PC-3 (cell line): Measurements from ENCODE around the gene NHS. TPM values are rescaled to one million over a fixed set of nuclear protein-coding genes. Genes with fewer than 3 reads are reported as not detected.

Experiments used
- ATAC-seq: fragments of 200-7000 bp; cut with Tn5 transposase; 2 replicates; pipeline ENCODE4 v1.9.1; 2020; ENCODE audit warnings: mild to moderate bottlenecking, moderate library complexity
- BruUV-seq: library from RNA; stranded (reverse); fragments of 400-500 nt; replicated peaks from 2 replicates; lab custom pipeline; 2021; lab: Mats Ljungman, UMichigan
- CTCF ChIA-PET: fragments of 300-600 bp; sonication (Branson Sonifier 250); formaldehyde crosslinking; loops from one replicate; lab custom pipeline; 2022; ENCODE audit warnings: antibody characterized with exemption; lab: Charles Lee
- POLR2A ChIA-PET: fragments of 300-600 bp; sonication (Branson Sonifier 250); formaldehyde crosslinking; loops from one replicate; lab custom pipeline; 2022; ENCODE audit warnings: antibody characterized with exemption; ENCODE audit not compliant: unreplicated experiment; lab: Charles Lee
- DNase-seq: peaks from one replicate; pipeline ENCODE4 v3.0.0-alpha.2; 2015
- H2AFZ ChIP-seq: fragments of 300-600 bp; sonication (generic); 2 replicates; pipeline ENCODE4 v1.6.0; 2016; ENCODE audit warnings: antibody characterized with exemption, low read length
- H3F3A ChIP-seq: fragments of 300-600 bp; sonication (generic); one replicate; pipeline ENCODE4 v1.6.0; 2017; ENCODE audit warnings: antibody characterized with exemption, low read length, control low read depth, mild to moderate bottlenecking; ENCODE audit not compliant: unreplicated experiment
- H3K27ac ChIP-seq: fragments of 300-600 bp; sonication (generic); 2 replicates; pipeline ENCODE4 v1.5.1; 2016; ENCODE audit warnings: mild to moderate bottlenecking, low read length
- H3K27me3 ChIP-seq: fragments of 300-600 bp; sonication (generic); 2 replicates; pipeline ENCODE4 v1.6.1; 2016; ENCODE audit warnings: low read length, mixed read lengths
- H3K36me3 ChIP-seq: fragments of 300-600 bp; sonication (generic); 2 replicates; pipeline ENCODE4 v1.6.1; 2016; ENCODE audit warnings: low read depth, mixed run types, low read length, mixed read lengths
- H3K4me1 ChIP-seq: fragments of 300-600 bp; sonication (generic); 2 replicates; pipeline ENCODE4 v1.5.1; 2016; ENCODE audit warnings: low read length; ENCODE audit not compliant: insufficient read depth
- H3K4me2 ChIP-seq: fragments of 300-600 bp; sonication (generic); 2 replicates; pipeline ENCODE4 v1.6.0; 2016; ENCODE audit warnings: low read length
- H3K4me3 ChIP-seq: fragments of 300-600 bp; sonication (generic); 2 replicates; pipeline ENCODE4 v1.5.1; 2016; ENCODE audit warnings: mild to moderate bottlenecking, low read length, mixed read lengths
- H3K79me2 ChIP-seq: fragments of 300-600 bp; sonication (generic); 2 replicates; pipeline ENCODE4 v1.6.1; 2017; ENCODE audit warnings: low read length, mixed read lengths
- H3K9ac ChIP-seq: fragments of 300-600 bp; sonication (generic); 2 replicates; pipeline ENCODE4 v1.6.0; 2016; ENCODE audit warnings: mild to moderate bottlenecking, low read length
- H3K9me2 ChIP-seq: fragments of 300-600 bp; sonication (generic); replicated peaks from 2 replicates; pipeline ENCODE4 v1.6.1; 2016; ENCODE audit warnings: mixed run types, low read length, mixed read lengths
- H3K9me3 ChIP-seq: fragments of 300-600 bp; sonication (generic); 2 replicates; pipeline ENCODE4 v1.6.1; 2016; ENCODE audit warnings: low read length, mixed read lengths
- H4K20me1 ChIP-seq: fragments of 300-600 bp; sonication (generic); 2 replicates; pipeline ENCODE4 v1.6.1; 2016; ENCODE audit warnings: low read length, mixed read lengths
- EZH2 ChIP-seq: fragments of 300-600 bp; sonication (generic); IDR thresholded peaks from one replicate; pipeline ENCODE4 v1.6.1; 2017; ENCODE audit warnings: antibody characterized with exemption, mild to moderate bottlenecking, low read length; ENCODE audit not compliant: unreplicated experiment
- EZH2phosphoT487 ChIP-seq: fragments of 300-600 bp; sonication (generic); IDR thresholded peaks from 2 replicates; pipeline ENCODE4 v1.6.1; 2018; ENCODE audit warnings: mild to moderate bottlenecking, antibody characterized with exemption, low read length, borderline replicate concordance
- intact Hi-C: fragments of 100-400 bp; cut with micrococcal nuclease; formaldehyde crosslinking; loops from 2 replicates; pipeline ENCODE4 v1.9.0; 2023
- total RNA-seq: library from RNA; depleted of rRNA; stranded (reverse); fragments of >200 nt; gene quantifications from 2 replicates; pipeline ENCODE4 v1.2.3, GENCODE V29; 2014
- TF ChIP-seq, protein P1 (sequence below): fragments of 300-600 bp; sonication (generic); conservative IDR thresholded peaks from 2 replicates; pipeline ENCODE4 v1.5.1; 2017; ENCODE audit warnings: antibody characterized with exemption, low read depth, mild to moderate bottlenecking, low read length

The NHS gene
- total RNA-seq, 1 experiment from 2014 or later: 4.9 TPM

DNA sequence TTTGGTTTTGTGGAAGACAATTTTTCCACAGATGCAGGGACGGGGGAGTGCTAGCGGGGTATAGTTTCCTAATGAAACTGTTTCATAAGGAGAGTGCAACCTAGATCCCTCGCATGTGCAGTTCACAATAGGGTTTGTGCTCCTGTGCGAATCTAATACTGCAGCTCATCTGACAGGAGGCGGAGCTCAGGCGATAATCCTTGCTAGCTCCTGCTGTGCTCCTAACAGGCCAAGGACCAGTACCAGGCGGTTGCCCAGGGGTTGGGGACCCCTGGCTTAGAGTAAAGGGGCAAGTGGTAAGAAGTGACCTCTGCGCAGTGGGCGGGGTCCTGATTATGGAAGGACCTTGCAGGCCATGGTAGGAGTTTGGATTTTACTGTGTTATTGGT is 366.1 kb downstream of the NHS start:
- TF ChIP-seq EZH2phosphoT487 (no peak), EZH2 (no peak)
- TF ChIP-seq, protein P1, sequence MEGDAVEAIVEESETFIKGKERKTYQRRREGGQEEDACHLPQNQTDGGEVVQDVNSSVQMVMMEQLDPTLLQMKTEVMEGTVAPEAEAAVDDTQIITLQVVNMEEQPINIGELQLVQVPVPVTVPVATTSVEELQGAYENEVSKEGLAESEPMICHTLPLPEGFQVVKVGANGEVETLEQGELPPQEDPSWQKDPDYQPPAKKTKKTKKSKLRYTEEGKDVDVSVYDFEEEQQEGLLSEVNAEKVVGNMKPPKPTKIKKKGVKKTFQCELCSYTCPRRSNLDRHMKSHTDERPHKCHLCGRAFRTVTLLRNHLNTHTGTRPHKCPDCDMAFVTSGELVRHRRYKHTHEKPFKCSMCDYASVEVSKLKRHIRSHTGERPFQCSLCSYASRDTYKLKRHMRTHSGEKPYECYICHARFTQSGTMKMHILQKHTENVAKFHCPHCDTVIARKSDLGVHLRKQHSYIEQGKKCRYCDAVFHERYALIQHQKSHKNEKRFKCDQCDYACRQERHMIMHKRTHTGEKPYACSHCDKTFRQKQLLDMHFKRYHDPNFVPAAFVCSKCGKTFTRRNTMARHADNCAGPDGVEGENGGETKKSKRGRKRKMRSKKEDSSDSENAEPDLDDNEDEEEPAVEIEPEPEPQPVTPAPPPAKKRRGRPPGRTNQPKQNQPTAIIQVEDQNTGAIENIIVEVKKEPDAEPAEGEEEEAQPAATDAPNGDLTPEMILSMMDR: no peak
- no TSS peak for BruUV-seq
- Histone ChIP-seq H3K4me2 (no peak overlapping the region), H3K4me3 (no peak overlapping the region), H3K27ac (no peak overlapping the region), H3K9ac (no peak overlapping the region), H4K20me1 (peaks cover 29% of the 10 kb centered on the region; the same call in 1 of the 2 replicates), H3K9me2 (no peaks in the 10 kb centered on the region), H3K27me3 (no peaks in the 10 kb centered on the region), H3K36me3 (no peaks in the 10 kb centered on the region), H3K79me2 (peaks cover 87% of the 10 kb centered on the region), H2AFZ (no peak overlapping the region), H3K9me3 (no peaks in the 10 kb centered on the region), H3F3A (no peaks in the 10 kb centered on the region), H3K4me1 (peaks cover 33% of the 10 kb centered on the region)
- intact Hi-C loops: no loop called here
- DNase-seq (no peak), ATAC-seq (no peak)
- ChIA-PET CTCF (no interaction called here), POLR2A (no interaction called here)

DNA sequence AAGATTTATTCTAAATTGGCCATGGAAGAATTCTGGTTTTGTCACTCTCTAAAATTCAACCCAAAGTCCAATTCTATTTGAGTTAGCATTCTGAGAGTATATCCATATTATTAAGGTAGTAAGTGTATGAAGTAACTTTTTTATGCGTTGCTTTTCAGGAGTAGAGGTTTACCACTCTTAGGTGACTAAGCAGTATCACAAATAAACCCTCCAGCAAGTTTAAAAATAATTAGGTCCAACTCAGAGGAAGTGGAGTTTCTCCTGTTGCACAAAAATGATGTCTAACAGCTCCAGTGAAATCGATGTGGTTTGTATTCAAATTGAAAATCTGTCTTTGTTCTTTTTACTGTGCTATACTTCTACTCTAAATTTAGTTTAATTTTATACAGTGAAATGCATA is 368.9 kb downstream of the NHS start:
- CTCF ChIA-PET: no interaction called here
- peak overlapping the region; percentile 42 for H3K27ac ChIP-seq

More for the DNA sequence above, 368.9 kb downstream of the NHS start:
- H2AFZ ChIP-seq: no peak overlapping the region
- no TSS peak for BruUV-seq
- no peaks in the 10 kb centered on the region for H3K9me2 ChIP-seq
- peaks cover 29% of the 10 kb centered on the region for H3K4me1 ChIP-seq
- H3K36me3 ChIP-seq: no peaks in the 10 kb centered on the region
- no peak for TF ChIP-seq EZH2
- TF ChIP-seq EZH2phosphoT487: no peak
- TF ChIP-seq, protein P1: no peak
- H3K27me3 ChIP-seq: no peaks in the 10 kb centered on the region
- H3K4me3 ChIP-seq: peak overlapping the region; percentile 41; the same call in 1 of the 2 replicates
- DNase-seq: peak; percentile 66
- H4K20me1 ChIP-seq: peaks cover 29% of the 10 kb centered on the region; the same call in 1 of the 2 replicates
- H3F3A ChIP-seq: no peaks in the 10 kb centered on the region
- no peak overlapping the region for H3K9ac ChIP-seq
- H3K79me2 ChIP-seq: peaks cover 86% of the 10 kb centered on the region
- POLR2A ChIA-PET: no interaction called here
- H3K9me3 ChIP-seq: no peaks in the 10 kb centered on the region
- peak overlapping the region; percentile 59 for H3K4me2 ChIP-seq
- intact Hi-C loops: loop anchor here (2.0 kb wide), 1 partner anchor 467 kb away; no protein-coding TSS in a partner anchor
- peak; percentile 77 for ATAC-seq
